ENCODE results near the gene CASP8AP2.
"Not testable (repeated sequence)": the region's sequence is repeated elsewhere in the genome, so short reads cannot be mapped to it uniquely, and the experiment has no call there.

Gene CASP8AP2

GRCh38 chr6:89829472-89830169 lies at the start of gene CASP8AP2:
CASP8AP2 (plus strand) TSS chr6:89829880.
- peak; percentile 100 for FAIRE-seq
- peak; percentile 92 for DNase-seq (ENCODE audit: extremely low spot score, insufficient read length, low read depth)

- DNase-seq (ENCODE audit: extremely low spot score, insufficient read length, low read depth) (no peak), FAIRE-seq (no peak)
Measured at GRCh38 chr6:89781070-89782034, 48.3 kb upstream of the CASP8AP2 start.

GRCh38 chr6:89782222-89782621 lies 47.5 kb upstream of the CASP8AP2 start:
- DNase-seq (ENCODE audit: extremely low spot score, insufficient read length, low read depth) (no peak), FAIRE-seq (no peak)

- not testable (repeated sequence) for FAIRE-seq
Measured at GRCh38 chr6:89783293-89783692, 46.4 kb upstream of the CASP8AP2 start.

GRCh38 chr6:89784838-89785237 lies 44.8 kb upstream of the CASP8AP2 start:
- DNase-seq (ENCODE audit: extremely low spot score, insufficient read length, low read depth) (no peak), FAIRE-seq (no peak)

More at GRCh38 chr6:89783293-89783692, 46.4 kb upstream of the CASP8AP2 start:
- DNase-seq (ENCODE audit: extremely low spot score, insufficient read length, low read depth): not testable (repeated sequence)

- DNase-seq (ENCODE audit: extremely low spot score, insufficient read length, low read depth): no peak
- FAIRE-seq: no peak
Measured at GRCh38 chr6:89786970-89787369, 42.7 kb upstream of the CASP8AP2 start.

- FAIRE-seq: no peak
- DNase-seq (ENCODE audit: extremely low spot score, insufficient read length, low read depth): no peak
Measured at GRCh38 chr6:89787660-89788328, 41.9 kb upstream of the CASP8AP2 start.

- DNase-seq (ENCODE audit: extremely low spot score, insufficient read length, low read depth) (no peak), FAIRE-seq (no peak)
Measured at GRCh38 chr6:89789980-89790379, 39.7 kb upstream of the CASP8AP2 start.

- FAIRE-seq: no peak
Measured at GRCh38 chr6:89790403-89790802, 39.3 kb upstream of the CASP8AP2 start.

GRCh38 chr6:89792881-89793280 lies 36.8 kb upstream of the CASP8AP2 start:
- peak; percentile 79 for FAIRE-seq

More at GRCh38 chr6:89790403-89790802, 39.3 kb upstream of the CASP8AP2 start:
- no peak for DNase-seq (ENCODE audit: extremely low spot score, insufficient read length, low read depth)

GRCh38 chr6:89793586-89793985 lies 36.1 kb upstream of the CASP8AP2 start:
- FAIRE-seq (no peak), DNase-seq (ENCODE audit: extremely low spot score, insufficient read length, low read depth) (no peak)

More at GRCh38 chr6:89792881-89793280, 36.8 kb upstream of the CASP8AP2 start:
- DNase-seq (ENCODE audit: extremely low spot score, insufficient read length, low read depth): no peak

GRCh38 chr6:89794324-89794723 lies 35.4 kb upstream of the CASP8AP2 start:
- FAIRE-seq (no peak), DNase-seq (ENCODE audit: extremely low spot score, insufficient read length, low read depth) (no peak)

- DNase-seq (ENCODE audit: extremely low spot score, insufficient read length, low read depth) (no peak), FAIRE-seq (no peak)
Measured at GRCh38 chr6:89797317-89797716, 32.4 kb upstream of the CASP8AP2 start.

- FAIRE-seq (no peak), DNase-seq (ENCODE audit: extremely low spot score, insufficient read length, low read depth) (no peak)
Measured at GRCh38 chr6:89799096-89799495, 30.6 kb upstream of the CASP8AP2 start.

- DNase-seq (ENCODE audit: extremely low spot score, insufficient read length, low read depth): no peak
- no peak for FAIRE-seq
Measured at GRCh38 chr6:89799756-89800155, 29.9 kb upstream of the CASP8AP2 start.

GRCh38 chr6:89803271-89803670 lies 26.4 kb upstream of the CASP8AP2 start:
- FAIRE-seq (no peak), DNase-seq (ENCODE audit: extremely low spot score, insufficient read length, low read depth) (no peak)

GRCh38 chr6:89805814-89806371 lies 23.8 kb upstream of the CASP8AP2 start:
- DNase-seq (ENCODE audit: extremely low spot score, insufficient read length, low read depth) (no peak), FAIRE-seq (no peak)

- no peak for FAIRE-seq
Measured at GRCh38 chr6:89807581-89807980, 22.1 kb upstream of the CASP8AP2 start.

GRCh38 chr6:89813422-89813821 lies 16.3 kb upstream of the CASP8AP2 start:
- not testable (repeated sequence) for FAIRE-seq; DNase-seq (ENCODE audit: extremely low spot score, insufficient read length, low read depth)

More at GRCh38 chr6:89807581-89807980, 22.1 kb upstream of the CASP8AP2 start:
- DNase-seq (ENCODE audit: extremely low spot score, insufficient read length, low read depth): no peak

GRCh38 chr6:89817481-89817880 lies 12.2 kb upstream of the CASP8AP2 start:
- DNase-seq (ENCODE audit: extremely low spot score, insufficient read length, low read depth) (no peak), FAIRE-seq (no peak)
